ENCODE data around the gene MGME1.
A peak's percentile ranks its signal among the peaks of the same experiment; 100 is the strongest.

MGME1 gene

GRCh38 chr20:17964632-17965031 is 4.2 kb upstream of the MGME1 start:
- no peak for DNase-seq (ENCODE audit: extremely low read depth, low read depth)
- TF ChIP-seq CTCF (IDR thresholded peaks at IDR 0.05; ENCODE audit: low read depth, low read length, missing control alignments) = no peak

GRCh38 chr20:17965042-17965697 is 3.6 kb upstream of the MGME1 start:
- no peak for TF ChIP-seq CTCF (IDR thresholded peaks at IDR 0.05; ENCODE audit: low read depth, low read length, missing control alignments)
- DNase-seq (ENCODE audit: extremely low read depth, low read depth) = no peak
- H3K4me3 ChIP-seq (replicated peaks; ENCODE audit: low read depth, low read length) = peak overlapping the region; percentile 86

More at GRCh38 chr20:17964632-17965031, 4.2 kb upstream of the MGME1 start:
- peak overlapping the region; percentile 86 for H3K4me3 ChIP-seq (replicated peaks; ENCODE audit: low read depth, low read length)

- DNase-seq (ENCODE audit: extremely low read depth, low read depth) = no peak
- TF ChIP-seq CTCF (IDR thresholded peaks at IDR 0.05; ENCODE audit: low read depth, low read length, missing control alignments) = no peak
- peak overlapping the region; percentile 86 for H3K4me3 ChIP-seq (replicated peaks; ENCODE audit: low read depth, low read length)
Observed at GRCh38 chr20:17966432-17967310, 2.1 kb upstream of the MGME1 start.

- no peak for TF ChIP-seq CTCF (IDR thresholded peaks at IDR 0.05; ENCODE audit: low read depth, low read length, missing control alignments)
- no peak for DNase-seq (ENCODE audit: extremely low read depth, low read depth)
- H3K4me3 ChIP-seq (replicated peaks; ENCODE audit: low read depth, low read length) = peak overlapping the region; percentile 86
Observed at GRCh38 chr20:17967521-17968365, 1.1 kb upstream of the MGME1 start.

GRCh38 chr20:17969278-17969883 is 563 bp downstream of the MGME1 start:
- peak overlapping the region; percentile 86 for H3K4me3 ChIP-seq (replicated peaks; ENCODE audit: low read depth, low read length)
- TF ChIP-seq CTCF (IDR thresholded peaks at IDR 0.05; ENCODE audit: low read depth, low read length, missing control alignments) = no peak
- no peak for DNase-seq (ENCODE audit: extremely low read depth, low read depth)

- no peak for TF ChIP-seq CTCF (IDR thresholded peaks at IDR 0.05; ENCODE audit: low read depth, low read length, missing control alignments)
- no peak for DNase-seq (ENCODE audit: extremely low read depth, low read depth)
- peak overlapping the region; percentile 86 for H3K4me3 ChIP-seq (replicated peaks; ENCODE audit: low read depth, low read length)
Observed at GRCh38 chr20:17969884-17970409, 1.1 kb downstream of the MGME1 start.

Data from HFF-Myc (cell line).